GM23338 (cell line): ENCODE data around the gene PIF1. TPM values are rescaled to one million over a fixed set of nuclear protein-coding genes. Genes with fewer than 3 reads are reported as not detected.

Experiments used
- ATAC-seq: fragments of 200-7000 bp; cut with Tn5 transposase; 3 replicates; pipeline ENCODE4 v1.9.1; 2020
- DNase-seq: peaks from one replicate; pipeline ENCODE4 v3.0.0-alpha.2; 2015; ENCODE audit warnings: low spot score
- H2AFZ ChIP-seq: fragments of 200-600 bp; sonication (generic); 2 replicates; pipeline ENCODE4 v1.8.0; 2016; ENCODE audit warnings: antibody characterized with exemption, mild to moderate bottlenecking, moderate library complexity
- H3F3A ChIP-seq: fragments of 200-600 bp; sonication (generic); replicated peaks from 2 replicates; pipeline ENCODE4 v1.8.0; 2017; ENCODE audit warnings: antibody characterized with exemption, mixed run types, low read depth
- H3K27ac ChIP-seq: fragments of 200-600 bp; sonication (generic); 2 replicates; pipeline ENCODE4 v1.6.1; 2016; ENCODE audit warnings: low read depth
- H3K27me3 ChIP-seq: fragments of 200-600 bp; sonication (generic); 2 replicates; pipeline ENCODE4 v1.8.0; 2016; ENCODE audit warnings: mild to moderate bottlenecking, mixed run types, moderate library complexity; ENCODE audit not compliant: insufficient read depth
- H3K36me3 ChIP-seq: fragments of 200-600 bp; sonication (generic); 2 replicates; pipeline ENCODE4 v1.8.0; 2016; ENCODE audit warnings: mild to moderate bottlenecking; ENCODE audit not compliant: insufficient read depth
- H3K4me1 ChIP-seq: fragments of 200-600 bp; sonication (generic); 2 replicates; pipeline ENCODE4 v1.8.0; 2016; ENCODE audit warnings: mild to moderate bottlenecking, moderate library complexity; ENCODE audit not compliant: insufficient read depth
- H3K4me2 ChIP-seq: fragments of 200-600 bp; sonication (generic); 2 replicates; pipeline ENCODE4 v1.7.1; 2017; ENCODE audit warnings: mixed run types
- H3K4me3 ChIP-seq: fragments of 200-600 bp; sonication (generic); 2 replicates; pipeline ENCODE4 v1.6.1; 2016; ENCODE audit warnings: mixed run types
- H3K79me2 ChIP-seq: fragments of 200-600 bp; sonication (generic); replicated peaks from 2 replicates; pipeline ENCODE4 v1.8.0; 2017; ENCODE audit warnings: mild to moderate bottlenecking; ENCODE audit not compliant: insufficient read depth
- H3K9me2 ChIP-seq: fragments of 200-600 bp; sonication (generic); 2 replicates; pipeline ENCODE4 v1.8.0; 2017; ENCODE audit not compliant: insufficient read depth
- H4K20me1 ChIP-seq: fragments of 200-600 bp; sonication (generic); replicated peaks from 2 replicates; pipeline ENCODE4 v1.8.0; 2017; ENCODE audit warnings: mild to moderate bottlenecking; ENCODE audit not compliant: insufficient read depth
- H3K27ac Mint-ChIP-seq: 2 replicates; pipeline ENCODE4 v1.8.0; 2020; ENCODE audit warnings: inconsistent platforms, mild to moderate bottlenecking, moderate library complexity, mixed read lengths
- H3K27me3 Mint-ChIP-seq: 3 replicates; pipeline ENCODE4 v1.8.0; 2022; ENCODE audit warnings: low read depth, mild to moderate bottlenecking, moderate library complexity, mixed read lengths, inconsistent platforms; ENCODE audit not compliant: insufficient read depth, poor library complexity
- H3K36me3 Mint-ChIP-seq: 3 replicates; pipeline ENCODE4 v1.8.0; 2021; ENCODE audit warnings: low read depth, mild to moderate bottlenecking, inconsistent platforms, moderate library complexity, mixed read lengths
- H3K4me1 Mint-ChIP-seq: 3 replicates; pipeline ENCODE4 v1.8.0; 2020; ENCODE audit warnings: mild to moderate bottlenecking, inconsistent platforms, mixed read lengths
- H3K4me3 Mint-ChIP-seq: 3 replicates; pipeline ENCODE4 v1.8.0; 2021; ENCODE audit warnings: moderate library complexity, mild to moderate bottlenecking, inconsistent platforms, mixed read lengths
- H3K9me3 Mint-ChIP-seq: 3 replicates; pipeline ENCODE4 v1.8.0; 2020; ENCODE audit warnings: moderate library complexity, mild to moderate bottlenecking, inconsistent platforms, mixed read lengths
- CREB1 ChIP-seq: fragments of 250-450 bp; sonication (Bioruptor Pico); IDR thresholded peaks from 2 replicates; pipeline ENCODE4 v1.5.0; 2020; ENCODE audit warnings: low read depth, mild to moderate bottlenecking, moderate library complexity
- CTCF ChIP-seq, 2 experiments: fragments of 200-600 bp in 1 of 2; sonication (generic) in 1 of 2; conservative IDR thresholded peaks; 2 replicates each; pipeline versions ENCODE4 v1.5.1 to v1.6.1; 2016 to 2017; ENCODE audit warnings: antibody characterized with exemption in 2 of 2, low read depth in 2 of 2, mild to moderate bottlenecking in 2 of 2, moderate library complexity in 1 of 2
- EZH2 ChIP-seq: fragments of 200-600 bp; sonication (generic); IDR thresholded peaks from one replicate; pipeline ENCODE4 v1.8.0; 2017; ENCODE audit warnings: antibody characterized with exemption, mild to moderate bottlenecking, low read depth; ENCODE audit not compliant: unreplicated experiment
- EZH2phosphoT487 ChIP-seq: fragments of 200-600 bp; sonication (generic); IDR thresholded peaks from one replicate; pipeline ENCODE4 v1.8.1; 2018; ENCODE audit warnings: antibody characterized with exemption; ENCODE audit not compliant: unreplicated experiment
- JUNB ChIP-seq: IDR thresholded peaks from one replicate; pipeline ENCODE4 v1.6.1; 2016; ENCODE audit warnings: antibody characterized with exemption; ENCODE audit not compliant: unreplicated experiment
- NANOG ChIP-seq: IDR thresholded peaks from 2 replicates; pipeline ENCODE4 v1.6.1; 2016; ENCODE audit warnings: antibody characterized with exemption, borderline replicate concordance
- POLR2AphosphoS5 ChIP-seq: IDR thresholded peaks from 2 replicates; pipeline ENCODE4 v1.6.1; 2016; ENCODE audit warnings: antibody characterized with exemption, low read depth
- STAT1 ChIP-seq: IDR thresholded peaks from one replicate; pipeline ENCODE4 v1.6.1; 2016; ENCODE audit warnings: antibody characterized with exemption; ENCODE audit not compliant: unreplicated experiment
- ZNF114 ChIP-seq: fragments of 250-450 bp; sonication (Bioruptor Pico); IDR thresholded peaks from 2 replicates; pipeline ENCODE4 v1.5.0; 2020; ENCODE audit warnings: mild to moderate bottlenecking, moderate library complexity
- ZNF331 ChIP-seq: fragments of 250-450 bp; sonication (Bioruptor Pico); IDR thresholded peaks from 2 replicates; pipeline ENCODE4 v1.5.0; 2020; ENCODE audit warnings: low read depth, mild to moderate bottlenecking, moderate library complexity
- ZNF462 ChIP-seq: fragments of 250-450 bp; sonication (Bioruptor Pico); IDR thresholded peaks from 2 replicates; pipeline ENCODE4 v1.5.0; 2020; ENCODE audit warnings: mild to moderate bottlenecking, moderate library complexity
- polyA plus RNA-seq: library from polyadenylated mRNA; unstranded; fragments of >200 nt; fragmentation: Nextera tagmentation; extraction: Ambion mirVana; gene quantifications from 2 replicates; pipeline ENCODE4 v1.2.1, GENCODE V29; 2016
- total RNA-seq: library from RNA; depleted of rRNA; stranded (reverse); fragments of >200 nt; shearing (Covaris generic); gene quantifications from 2 replicates; pipeline ENCODE4 v1.2.3, GENCODE V29; 2014
- TF ChIP-seq, protein P1 (sequence below): IDR thresholded peaks from 2 replicates; pipeline ENCODE4 v1.6.1; 2016; ENCODE audit warnings: antibody characterized with exemption
- TF ChIP-seq, protein P2 (sequence below): IDR thresholded peaks from one replicate; pipeline ENCODE4 v1.6.1; 2018; ENCODE audit warnings: antibody characterized with exemption; ENCODE audit not compliant: unreplicated experiment

PIF1 gene
- total and polyA plus RNA-seq, 2 experiments from 2014 or later: 116 to 200 TPM

DNA sequence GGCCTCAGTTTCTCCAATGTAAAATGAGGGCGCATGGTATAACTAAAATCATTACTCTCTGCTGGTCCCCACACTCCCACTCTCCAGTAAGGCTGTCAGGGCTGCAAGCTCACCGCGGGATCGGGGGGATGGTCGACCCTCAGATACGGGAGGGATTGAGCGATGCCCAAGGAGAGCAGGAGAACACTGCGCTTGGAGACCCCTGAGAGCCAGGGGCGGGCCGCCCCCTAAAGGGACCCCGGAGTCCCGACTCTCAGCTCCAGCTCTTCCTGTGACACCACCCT, 15.6 kb upstream of the PIF1 start:
- Mint-ChIP-seq H3K4me1 (peaks cover 66% of the 10 kb centered on the region), H3K4me3 (peak overlapping the region; percentile 95), H3K9me3 (no peaks in the 10 kb centered on the region), H3K36me3 (peaks cover 16% of the 10 kb centered on the region; the same call in 2 of the 3 replicates), H3K27ac (peak overlapping the region; percentile 91), H3K27me3 (peaks cover 21% of the 10 kb centered on the region)
- DNase-seq (no peak), ATAC-seq (peak; percentile 4; the same call in 2 of the 3 replicates)
- H2AFZ ChIP-seq: no peak overlapping the region
- TF ChIP-seq CREB1 (CRISPR knock-in tag) (no peak), JUNB (no peak), EZH2phosphoT487 (no peak), POLR2AphosphoS5 (no peak), ZNF331 (no peak), EZH2 (no peak), STAT1 (no peak), CTCF (conservative IDR thresholded peaks at IDR 0.05; ENCODE audit: low read depth in 2 of 2) (no peak), ZNF114 (CRISPR knock-in tag) (no peak), ZNF462 (no peak), NANOG (no peak)
- TF ChIP-seq, protein P1, sequence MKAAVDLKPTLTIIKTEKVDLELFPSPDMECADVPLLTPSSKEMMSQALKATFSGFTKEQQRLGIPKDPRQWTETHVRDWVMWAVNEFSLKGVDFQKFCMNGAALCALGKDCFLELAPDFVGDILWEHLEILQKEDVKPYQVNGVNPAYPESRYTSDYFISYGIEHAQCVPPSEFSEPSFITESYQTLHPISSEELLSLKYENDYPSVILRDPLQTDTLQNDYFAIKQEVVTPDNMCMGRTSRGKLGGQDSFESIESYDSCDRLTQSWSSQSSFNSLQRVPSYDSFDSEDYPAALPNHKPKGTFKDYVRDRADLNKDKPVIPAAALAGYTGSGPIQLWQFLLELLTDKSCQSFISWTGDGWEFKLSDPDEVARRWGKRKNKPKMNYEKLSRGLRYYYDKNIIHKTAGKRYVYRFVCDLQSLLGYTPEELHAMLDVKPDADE: no peak
- TF ChIP-seq, protein P2, sequence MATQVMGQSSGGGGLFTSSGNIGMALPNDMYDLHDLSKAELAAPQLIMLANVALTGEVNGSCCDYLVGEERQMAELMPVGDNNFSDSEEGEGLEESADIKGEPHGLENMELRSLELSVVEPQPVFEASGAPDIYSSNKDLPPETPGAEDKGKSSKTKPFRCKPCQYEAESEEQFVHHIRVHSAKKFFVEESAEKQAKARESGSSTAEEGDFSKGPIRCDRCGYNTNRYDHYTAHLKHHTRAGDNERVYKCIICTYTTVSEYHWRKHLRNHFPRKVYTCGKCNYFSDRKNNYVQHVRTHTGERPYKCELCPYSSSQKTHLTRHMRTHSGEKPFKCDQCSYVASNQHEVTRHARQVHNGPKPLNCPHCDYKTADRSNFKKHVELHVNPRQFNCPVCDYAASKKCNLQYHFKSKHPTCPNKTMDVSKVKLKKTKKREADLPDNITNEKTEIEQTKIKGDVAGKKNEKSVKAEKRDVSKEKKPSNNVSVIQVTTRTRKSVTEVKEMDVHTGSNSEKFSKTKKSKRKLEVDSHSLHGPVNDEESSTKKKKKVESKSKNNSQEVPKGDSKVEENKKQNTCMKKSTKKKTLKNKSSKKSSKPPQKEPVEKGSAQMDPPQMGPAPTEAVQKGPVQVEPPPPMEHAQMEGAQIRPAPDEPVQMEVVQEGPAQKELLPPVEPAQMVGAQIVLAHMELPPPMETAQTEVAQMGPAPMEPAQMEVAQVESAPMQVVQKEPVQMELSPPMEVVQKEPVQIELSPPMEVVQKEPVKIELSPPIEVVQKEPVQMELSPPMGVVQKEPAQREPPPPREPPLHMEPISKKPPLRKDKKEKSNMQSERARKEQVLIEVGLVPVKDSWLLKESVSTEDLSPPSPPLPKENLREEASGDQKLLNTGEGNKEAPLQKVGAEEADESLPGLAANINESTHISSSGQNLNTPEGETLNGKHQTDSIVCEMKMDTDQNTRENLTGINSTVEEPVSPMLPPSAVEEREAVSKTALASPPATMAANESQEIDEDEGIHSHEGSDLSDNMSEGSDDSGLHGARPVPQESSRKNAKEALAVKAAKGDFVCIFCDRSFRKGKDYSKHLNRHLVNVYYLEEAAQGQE: no peak
- H3K4me2 ChIP-seq: peak overlapping the region; percentile 91
- H3K36me3 ChIP-seq: no peaks in the 10 kb centered on the region
- H3K27me3 ChIP-seq: no peaks in the 10 kb centered on the region
- peaks cover 37% of the 10 kb centered on the region for H4K20me1 ChIP-seq
- no peaks in the 10 kb centered on the region for H3K9me2 ChIP-seq
- H3K4me3 ChIP-seq: peak overlapping the region; percentile 83
- peaks cover 42% of the 10 kb centered on the region for H3K79me2 ChIP-seq
- peak overlapping the region; percentile 95 for H3K27ac ChIP-seq
- peaks cover 53% of the 10 kb centered on the region for H3K4me1 ChIP-seq
- peaks cover 26% of the 10 kb centered on the region; the same call in 1 of the 2 replicates for H3F3A ChIP-seq
